IMR-90 (cell line): ENCODE results near the gene DAB2. TPM values are rescaled to one million over a fixed set of nuclear protein-coding genes. Genes with fewer than 3 reads are reported as not detected.

ENCODE experiments used
- ATAC-seq: fragments of 200-7000 bp; cut with Tn5 transposase; 2 replicates; pipeline ENCODE4 v1.9.1; 2020; ENCODE audit warnings: low read depth, mild to moderate bottlenecking, moderate library complexity
- BruUV-seq: library from RNA; stranded (reverse); fragments of 400-500 nt; replicated peaks from 2 replicates; lab custom pipeline; 2021; lab: Mats Ljungman, UMichigan
- CTCF ChIA-PET: fragments of 300-600 bp; formaldehyde crosslinking; extraction: SDS; loops from one replicate; lab custom pipeline; 2021; ENCODE audit warnings: antibody characterized with exemption; lab: Yijun Ruan, JAX
- POLR2A ChIA-PET: fragments of 300-600 bp; sonication (Branson Sonifier 250); formaldehyde crosslinking; loops from one replicate; lab custom pipeline; 2022; ENCODE audit warnings: antibody characterized with exemption; ENCODE audit not compliant: unreplicated experiment; lab: Charles Lee
- DNase-seq: peaks from one replicate; pipeline ENCODE4 v3.0.0; 2013
- H2AFZ ChIP-seq: replicated peaks from 2 replicates; pipeline ENCODE3; 2013; ENCODE audit warnings: low read length, mild to moderate bottlenecking; ENCODE audit not compliant: poor library complexity
- H2AK5ac ChIP-seq: 2 replicates; pipeline ENCODE4 v1.6.1; 2013; ENCODE audit warnings: low read depth, low read length, inconsistent platforms
- H2AK9ac ChIP-seq: replicated peaks from 2 replicates; pipeline ENCODE3; 2013; ENCODE audit warnings: mild to moderate bottlenecking, low read depth, low read length, moderate library complexity; ENCODE audit not compliant: poor library complexity
- H2BK120ac ChIP-seq: 2 replicates; pipeline ENCODE4 v1.6.1; 2013; ENCODE audit warnings: low read depth, low read length, inconsistent platforms
- H2BK15ac ChIP-seq: 3 replicates; pipeline ENCODE4 v1.6.1; 2013; ENCODE audit warnings: low read depth, low read length, inconsistent platforms
- H2BK20ac ChIP-seq: 2 replicates; pipeline ENCODE4 v1.6.1; 2013; ENCODE audit warnings: low read depth, mild to moderate bottlenecking, inconsistent platforms, low read length, moderate library complexity
- H2BK5ac ChIP-seq: 2 replicates; pipeline ENCODE4 v1.6.1; 2013; ENCODE audit warnings: mild to moderate bottlenecking, low read depth, low read length, inconsistent platforms; ENCODE audit not compliant: poor library complexity, severe bottlenecking
- H3K14ac ChIP-seq: replicated peaks from 2 replicates; pipeline ENCODE4 v1.6.1; 2013; ENCODE audit warnings: low read depth, low read length, inconsistent platforms
- H3K18ac ChIP-seq: 2 replicates; pipeline ENCODE4 v1.6.1; 2013; ENCODE audit warnings: low read depth, low read length, control low read depth
- H3K23ac ChIP-seq: 2 replicates; pipeline ENCODE4 v1.6.1; 2013; ENCODE audit warnings: low read depth, low read length, inconsistent platforms
- H3K27ac ChIP-seq: 2 replicates; pipeline ENCODE4 v1.5.1; 2013; ENCODE audit warnings: mild to moderate bottlenecking, control low read depth, low read length; ENCODE audit not compliant: insufficient read depth
- H3K27me3 ChIP-seq: 2 replicates; pipeline ENCODE4 v1.6.1; 2013; ENCODE audit warnings: low read length; ENCODE audit not compliant: control insufficient read depth, insufficient read depth
- H3K36me3 ChIP-seq: 2 replicates; pipeline ENCODE4 v1.6.1; 2013; ENCODE audit warnings: low read length, mixed read lengths; ENCODE audit not compliant: control insufficient read depth, insufficient read depth
- H3K4ac ChIP-seq: 2 replicates; pipeline ENCODE4 v1.6.1; 2013; ENCODE audit warnings: low read depth, low read length, inconsistent platforms
- H3K4me1 ChIP-seq: 2 replicates; pipeline ENCODE4 v1.6.1; 2013; ENCODE audit warnings: low read length, mixed read lengths; ENCODE audit not compliant: control insufficient read depth, insufficient read depth
- H3K4me2 ChIP-seq: 2 replicates; pipeline ENCODE4 v1.6.1; 2013; ENCODE audit warnings: low read depth, mild to moderate bottlenecking, control low read depth, low read length, moderate library complexity
- H3K4me3 ChIP-seq: 2 replicates; pipeline ENCODE4 v1.5.1; 2013; ENCODE audit warnings: low read depth, mild to moderate bottlenecking, control low read depth, low read length, moderate library complexity; ENCODE audit not compliant: insufficient read depth
- H3K56ac ChIP-seq: 2 replicates; pipeline ENCODE4 v1.6.1; 2013; ENCODE audit warnings: low read length, inconsistent platforms; ENCODE audit not compliant: insufficient read depth; ENCODE audit errors: extremely low read depth
- H3K79me1 ChIP-seq, 2 experiments: 2 replicates each; pipeline ENCODE4 v1.6.1; 2013; ENCODE audit warnings: low read length in 2 of 2, inconsistent platforms in 1 of 2, low read depth in 1 of 2
- H3K9ac ChIP-seq: 2 replicates; pipeline ENCODE4 v1.6.1; 2013; ENCODE audit warnings: low read depth, low read length, control low read depth
- H3K9me1 ChIP-seq: 2 replicates; pipeline ENCODE4 v1.6.1; 2013; ENCODE audit warnings: low read length, inconsistent platforms; ENCODE audit not compliant: insufficient read depth
- H3K9me3 ChIP-seq: 2 replicates; pipeline ENCODE4 v1.6.1; 2013; ENCODE audit warnings: low read length; ENCODE audit not compliant: control insufficient read depth, insufficient read depth
- H4K20me1 ChIP-seq: 2 replicates; pipeline ENCODE4 v1.6.1; 2013; ENCODE audit warnings: low read length, inconsistent platforms; ENCODE audit not compliant: insufficient read depth
- H4K5ac ChIP-seq: 2 replicates; pipeline ENCODE4 v1.6.1; 2013; ENCODE audit warnings: mild to moderate bottlenecking, low read depth, low read length, control low read depth
- H4K8ac ChIP-seq, 2 experiments: 2 replicates each; pipeline ENCODE4 v1.6.1; 2013; ENCODE audit warnings: low read depth in 2 of 2, low read length in 2 of 2, control low read depth in 1 of 2, inconsistent platforms in 1 of 2
- H4K91ac ChIP-seq: 2 replicates; pipeline ENCODE4 v1.6.1; 2013; ENCODE audit warnings: low read depth, low read length, inconsistent platforms; ENCODE audit not compliant: insufficient read depth
- CTCF ChIP-seq: conservative IDR thresholded peaks from 2 replicates; pipeline ENCODE4 v1.5.1; 2012; ENCODE audit warnings: mild to moderate bottlenecking, low read depth, low read length, improper control_type of control experiment
- FOS ChIP-seq: fragments of 150-350 bp; IDR thresholded peaks from 2 replicates; pipeline ENCODE4 v1.6.1; 2016; ENCODE audit warnings: low read depth, low read length
- WGBS, 2 experiments: methylation state at CpG; one replicate each; pipeline versions ENCODE4 v1.1.5 to v1.1.7; 2013; ENCODE audit warnings: missing lambda C conversion rate in 2 of 2; ENCODE audit not compliant: insufficient read length in 1 of 2; ENCODE audit errors: extremely low coverage in 2 of 2; 5-methylcytosine and 5-hydroxymethylcytosine counted together
- dilution Hi-C: fragments of 300-500 bp; cut with HindIII; formaldehyde crosslinking; loops from one replicate; pipeline ENCODE4 v1.14.3; 2018; ENCODE audit warnings: low sequenced_read_pairs; ENCODE audit not compliant: unreplicated experiment
- in situ Hi-C: fragments of 300-500 bp; cut with MboI; formaldehyde crosslinking; loops from 3 replicates; pipeline ENCODE4 v1.14.3; 2019; ENCODE audit warnings: low sequenced_read_pairs, inconsistent platforms, mixed read lengths
- intact Hi-C: fragments of 100-400 bp; cut with micrococcal nuclease; formaldehyde crosslinking; loops from 2 replicates; pipeline ENCODE4 v1.10.0; 2022
- polyA plus RNA-seq, 3 experiments: library from polyadenylated mRNA; depleted of rRNA; stranded (reverse); fragments of >200 nt; gene quantifications; 2 replicates each; pipeline ENCODE4 v1.2.3, GENCODE V29; 2012; ENCODE audit warnings: low replicate concordance in 1 of 3
- total RNA-seq: library from RNA; depleted of rRNA; stranded (reverse); fragments of >200 nt; gene quantifications from 2 replicates; pipeline ENCODE4 v1.2.3, GENCODE V29; 2012
- TF ChIP-seq, protein P1 (sequence below): fragments of 150-350 bp; IDR thresholded peaks from 2 replicates; pipeline ENCODE4 v1.6.1; 2017; ENCODE audit warnings: mild to moderate bottlenecking, antibody characterized with exemption, low read length, low read depth

The DAB2 gene
- total and polyA plus RNA-seq, 2 of the 4 experiments (the other 2 are of a cell fraction), result 50.0 to 101 TPM

- TF ChIP-seq CTCF, result no peak
Observed at GRCh38 chr5:39420482-39421145, 4.2 kb downstream of the DAB2 start (continued).

GRCh38 chr5:39419796-39420195, 5.0 kb downstream of the DAB2 start:
- Histone ChIP-seq H4K91ac (no peak overlapping the region), H2AK9ac (no peak overlapping the region), H4K5ac (no peak overlapping the region), H3K9ac (no peak overlapping the region), H2BK20ac (no peak overlapping the region), H2BK15ac (no peak overlapping the region), H3K56ac (no peak overlapping the region), H3K23ac (no peak overlapping the region), H2AFZ (no peak overlapping the region), H4K20me1 (peaks cover 77% of the 10 kb centered on the region), H3K9me1 (peaks cover 18% of the 10 kb centered on the region), H2AK5ac (no peak overlapping the region), H3K9me3 (no peaks in the 10 kb centered on the region), H3K27ac (peak overlapping the region; percentile 17; the same call in 1 of the 2 replicates), H2BK120ac (no peak overlapping the region), H3K4me2 (peak overlapping the region; percentile 10), H3K79me1 (peaks cover 5 to 75% of the 10 kb centered on the region in 2 experiments), H3K27me3 (no peaks in the 10 kb centered on the region), H3K36me3 (peaks cover 15% of the 10 kb centered on the region), H2BK5ac (no peak overlapping the region), H3K4ac (no peak overlapping the region), H3K14ac (no peak overlapping the region), H3K4me1 (peaks cover 21% of the 10 kb centered on the region), H3K18ac (no peak overlapping the region), H3K4me3 (no peak overlapping the region), H4K8ac (no peak overlapping the region)
- ATAC-seq (no peak), DNase-seq (no peak)
- dilution Hi-C loops (no loop called here), in situ Hi-C loops (no loop called here), intact Hi-C loops (loop anchor here (5.0 kb wide), 2 partner anchors 148 to 1413 kb away; no protein-coding TSS in a partner anchor)
- CTCF ChIA-PET, result no interaction called here
- no CpG with 5 or more reads among the region's 1 CpG for WGBS, 2 experiments
- no TSS peak for BruUV-seq
- TF ChIP-seq, protein P1, sequence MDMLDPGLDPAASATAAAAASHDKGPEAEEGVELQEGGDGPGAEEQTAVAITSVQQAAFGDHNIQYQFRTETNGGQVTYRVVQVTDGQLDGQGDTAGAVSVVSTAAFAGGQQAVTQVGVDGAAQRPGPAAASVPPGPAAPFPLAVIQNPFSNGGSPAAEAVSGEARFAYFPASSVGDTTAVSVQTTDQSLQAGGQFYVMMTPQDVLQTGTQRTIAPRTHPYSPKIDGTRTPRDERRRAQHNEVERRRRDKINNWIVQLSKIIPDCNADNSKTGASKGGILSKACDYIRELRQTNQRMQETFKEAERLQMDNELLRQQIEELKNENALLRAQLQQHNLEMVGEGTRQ, result peak; percentile 65
- no peak for TF ChIP-seq FOS
- POLR2A ChIA-PET, result interaction anchor here (1.3 kb wide), 1 partner anchor 127 kb away, joined by 3 read pairs; no protein-coding TSS in a partner anchor
